IMR-90 (cell line): ENCODE results near the gene GOLGA8O. TPM values are rescaled to one million over a fixed set of nuclear protein-coding genes. Genes with fewer than 3 reads are reported as not detected.
"Not testable (repeated sequence)": the region's sequence is repeated elsewhere in the genome, so short reads cannot be mapped to it uniquely, and the experiment has no call there.

ENCODE experiments used
- ATAC-seq: fragments of 200-7000 bp; cut with Tn5 transposase; 2 replicates; pipeline ENCODE4 v1.9.1; 2020; ENCODE audit warnings: low read depth, mild to moderate bottlenecking, moderate library complexity
- BruUV-seq: library from RNA; stranded (reverse); fragments of 400-500 nt; replicated peaks from 2 replicates; lab custom pipeline; 2021; lab: Mats Ljungman, UMichigan
- CTCF ChIA-PET: fragments of 300-600 bp; formaldehyde crosslinking; extraction: SDS; loops from one replicate; lab custom pipeline; 2021; ENCODE audit warnings: antibody characterized with exemption; lab: Yijun Ruan, JAX
- POLR2A ChIA-PET: fragments of 300-600 bp; sonication (Branson Sonifier 250); formaldehyde crosslinking; loops from one replicate; lab custom pipeline; 2022; ENCODE audit warnings: antibody characterized with exemption; ENCODE audit not compliant: unreplicated experiment; lab: Charles Lee
- DNase-seq: peaks from one replicate; pipeline ENCODE4 v3.0.0; 2013
- H2AFZ ChIP-seq: replicated peaks from 2 replicates; pipeline ENCODE3; 2013; ENCODE audit warnings: low read length, mild to moderate bottlenecking; ENCODE audit not compliant: poor library complexity
- H2AK5ac ChIP-seq: 2 replicates; pipeline ENCODE4 v1.6.1; 2013; ENCODE audit warnings: low read depth, low read length, inconsistent platforms
- H2AK9ac ChIP-seq: replicated peaks from 2 replicates; pipeline ENCODE3; 2013; ENCODE audit warnings: mild to moderate bottlenecking, low read depth, low read length, moderate library complexity; ENCODE audit not compliant: poor library complexity
- H2BK120ac ChIP-seq: 2 replicates; pipeline ENCODE4 v1.6.1; 2013; ENCODE audit warnings: low read depth, low read length, inconsistent platforms
- H2BK15ac ChIP-seq: 3 replicates; pipeline ENCODE4 v1.6.1; 2013; ENCODE audit warnings: low read depth, low read length, inconsistent platforms
- H2BK20ac ChIP-seq: 2 replicates; pipeline ENCODE4 v1.6.1; 2013; ENCODE audit warnings: low read depth, mild to moderate bottlenecking, inconsistent platforms, low read length, moderate library complexity
- H2BK5ac ChIP-seq: 2 replicates; pipeline ENCODE4 v1.6.1; 2013; ENCODE audit warnings: mild to moderate bottlenecking, low read depth, low read length, inconsistent platforms; ENCODE audit not compliant: poor library complexity, severe bottlenecking
- H3K14ac ChIP-seq: replicated peaks from 2 replicates; pipeline ENCODE4 v1.6.1; 2013; ENCODE audit warnings: low read depth, low read length, inconsistent platforms
- H3K18ac ChIP-seq: 2 replicates; pipeline ENCODE4 v1.6.1; 2013; ENCODE audit warnings: low read depth, low read length, control low read depth
- H3K23ac ChIP-seq: 2 replicates; pipeline ENCODE4 v1.6.1; 2013; ENCODE audit warnings: low read depth, low read length, inconsistent platforms
- H3K27ac ChIP-seq: 2 replicates; pipeline ENCODE4 v1.5.1; 2013; ENCODE audit warnings: mild to moderate bottlenecking, control low read depth, low read length; ENCODE audit not compliant: insufficient read depth
- H3K27me3 ChIP-seq: 2 replicates; pipeline ENCODE4 v1.6.1; 2013; ENCODE audit warnings: low read length; ENCODE audit not compliant: control insufficient read depth, insufficient read depth
- H3K36me3 ChIP-seq: 2 replicates; pipeline ENCODE4 v1.6.1; 2013; ENCODE audit warnings: low read length, mixed read lengths; ENCODE audit not compliant: control insufficient read depth, insufficient read depth
- H3K4ac ChIP-seq: 2 replicates; pipeline ENCODE4 v1.6.1; 2013; ENCODE audit warnings: low read depth, low read length, inconsistent platforms
- H3K4me1 ChIP-seq: 2 replicates; pipeline ENCODE4 v1.6.1; 2013; ENCODE audit warnings: low read length, mixed read lengths; ENCODE audit not compliant: control insufficient read depth, insufficient read depth
- H3K4me2 ChIP-seq: 2 replicates; pipeline ENCODE4 v1.6.1; 2013; ENCODE audit warnings: low read depth, mild to moderate bottlenecking, control low read depth, low read length, moderate library complexity
- H3K4me3 ChIP-seq: 2 replicates; pipeline ENCODE4 v1.5.1; 2013; ENCODE audit warnings: low read depth, mild to moderate bottlenecking, control low read depth, low read length, moderate library complexity; ENCODE audit not compliant: insufficient read depth
- H3K56ac ChIP-seq: 2 replicates; pipeline ENCODE4 v1.6.1; 2013; ENCODE audit warnings: low read length, inconsistent platforms; ENCODE audit not compliant: insufficient read depth; ENCODE audit errors: extremely low read depth
- H3K79me1 ChIP-seq, 2 experiments: 2 replicates each; pipeline ENCODE4 v1.6.1; 2013; ENCODE audit warnings: low read length in 2 of 2, inconsistent platforms in 1 of 2, low read depth in 1 of 2
- H3K9ac ChIP-seq: 2 replicates; pipeline ENCODE4 v1.6.1; 2013; ENCODE audit warnings: low read depth, low read length, control low read depth
- H3K9me1 ChIP-seq: 2 replicates; pipeline ENCODE4 v1.6.1; 2013; ENCODE audit warnings: low read length, inconsistent platforms; ENCODE audit not compliant: insufficient read depth
- H3K9me3 ChIP-seq: 2 replicates; pipeline ENCODE4 v1.6.1; 2013; ENCODE audit warnings: low read length; ENCODE audit not compliant: control insufficient read depth, insufficient read depth
- H4K20me1 ChIP-seq: 2 replicates; pipeline ENCODE4 v1.6.1; 2013; ENCODE audit warnings: low read length, inconsistent platforms; ENCODE audit not compliant: insufficient read depth
- H4K5ac ChIP-seq: 2 replicates; pipeline ENCODE4 v1.6.1; 2013; ENCODE audit warnings: mild to moderate bottlenecking, low read depth, low read length, control low read depth
- H4K8ac ChIP-seq, 2 experiments: 2 replicates each; pipeline ENCODE4 v1.6.1; 2013; ENCODE audit warnings: low read depth in 2 of 2, low read length in 2 of 2, control low read depth in 1 of 2, inconsistent platforms in 1 of 2
- H4K91ac ChIP-seq: 2 replicates; pipeline ENCODE4 v1.6.1; 2013; ENCODE audit warnings: low read depth, low read length, inconsistent platforms; ENCODE audit not compliant: insufficient read depth
- WGBS, 2 experiments: methylation state at CpG; one replicate each; pipeline versions ENCODE4 v1.1.5 to v1.1.7; 2013; ENCODE audit warnings: missing lambda C conversion rate in 2 of 2; ENCODE audit not compliant: insufficient read length in 1 of 2; ENCODE audit errors: extremely low coverage in 2 of 2; 5-methylcytosine and 5-hydroxymethylcytosine counted together
- dilution Hi-C: fragments of 300-500 bp; cut with HindIII; formaldehyde crosslinking; loops from one replicate; pipeline ENCODE4 v1.14.3; 2018; ENCODE audit warnings: low sequenced_read_pairs; ENCODE audit not compliant: unreplicated experiment
- in situ Hi-C: fragments of 300-500 bp; cut with MboI; formaldehyde crosslinking; loops from 3 replicates; pipeline ENCODE4 v1.14.3; 2019; ENCODE audit warnings: low sequenced_read_pairs, inconsistent platforms, mixed read lengths
- intact Hi-C: fragments of 100-400 bp; cut with micrococcal nuclease; formaldehyde crosslinking; loops from 2 replicates; pipeline ENCODE4 v1.10.0; 2022
- microRNA-seq, 2 experiments: library from miRNA; stranded (forward) in 1 of 2; unstranded in 1 of 2; fragments of 10-50 nt in 1 of 2; fragments of <30 nt in 1 of 2; gene quantifications in 1 of 2; microRNA quantifications in 1 of 2; one replicate each; pipeline versions ENCODE3 to v1.1.0; 2013 to 2020; ENCODE audit not compliant: insufficient read depth in 1 of 2, insufficient read length in 1 of 2, unreplicated experiment in 1 of 2
- polyA plus RNA-seq, 3 experiments: library from polyadenylated mRNA; depleted of rRNA; stranded (reverse); fragments of >200 nt; gene quantifications; 2 replicates each; pipeline ENCODE4 v1.2.3, GENCODE V29; 2012; ENCODE audit warnings: low replicate concordance in 1 of 3
- small RNA-seq, 5 experiments: library from RNA; depleted of rRNA; stranded (forward); fragments of <200 nt; gene quantifications; one replicate each; pipeline ENCODE3, GENCODE V24; 2012
- total RNA-seq: library from RNA; depleted of rRNA; stranded (reverse); fragments of >200 nt; gene quantifications from 2 replicates; pipeline ENCODE4 v1.2.3, GENCODE V29; 2012; rRNA removed

The GOLGA8O gene
- total and polyA plus RNA-seq, 2 of the 4 experiments (the other 2 are of a cell fraction), result 0.36 to 0.65 TPM

GRCh38 chr15:32396522-32396921 is 58.9 kb downstream of the GOLGA8O start:
- CTCF ChIA-PET, POLR2A ChIA-PET, H3K4me3 ChIP-seq, dilution Hi-C loops, H3K36me3 ChIP-seq, H4K91ac ChIP-seq, H3K4ac ChIP-seq, H2BK20ac ChIP-seq, H2AK9ac ChIP-seq, H2AK5ac ChIP-seq, H2BK15ac ChIP-seq, intact Hi-C loops, H3K4me2 ChIP-seq, H4K5ac ChIP-seq, H3K14ac ChIP-seq, H3K18ac ChIP-seq, H2BK120ac ChIP-seq, H3K27me3 ChIP-seq, in situ Hi-C loops, H3K9ac ChIP-seq, H3K56ac ChIP-seq, H2AFZ ChIP-seq, H2BK5ac ChIP-seq, H3K23ac ChIP-seq, H4K8ac ChIP-seq, H3K27ac ChIP-seq, H4K20me1 ChIP-seq, DNase-seq, H3K9me1 ChIP-seq, BruUV-seq, H3K79me1 ChIP-seq, H3K9me3 ChIP-seq, H3K4me1 ChIP-seq, ATAC-seq: not testable (repeated sequence)
- WGBS, 2 experiments, result no CpG with 5 or more reads among the region's 8 CpGs

Small RNAs within 50 kb of the gene (microRNA-seq; reads per million reads assigned to microRNA genes)
- gene AC135983.5 (ENCODE audit: insufficient read depth, insufficient read length) (not detected), gene RF00096 (ENCODE audit: insufficient read depth, insufficient read length) (not detected), gene RN7SL539P (ENCODE audit: insufficient read depth, insufficient read length) (not detected)

Small RNAs within 50 kb of the gene (small RNA-seq; reads per million reads assigned to genes)
- gene AC135983.5 (0 reads per million in 5 experiments), gene RF00096 (0 to 0.15 (median 0) reads per million in 5 experiments), gene RN7SL539P (0 reads per million in 5 experiments)

Other genes starting within 250 kb of the GOLGA8O start
- not detected in 2 replicates for gene GOLGA8K, start 52.3 kb downstream of the GOLGA8O start, total RNA-seq
- not detected in 2 replicates for gene GOLGA8K, start 52.3 kb downstream of the GOLGA8O start, polyA plus RNA-seq (2012; rRNA removed)
- 0.72 and 0.83 TPM in 2 replicates for gene GOLGA8N, start 137.8 kb upstream of the GOLGA8O start, total RNA-seq
- 1.2 and 1.8 TPM in 2 replicates for gene GOLGA8N, start 137.8 kb upstream of the GOLGA8O start, polyA plus RNA-seq (2012; rRNA removed)
- gene ARHGAP11A, start 159.9 kb upstream of the GOLGA8O start, total RNA-seq, result 28.6 and 29.0 TPM in 2 replicates
- gene ARHGAP11A, start 159.9 kb upstream of the GOLGA8O start, polyA plus RNA-seq (2012; rRNA removed), result 8.5 and 9.9 TPM in 2 replicates
- gene SCG5, start 186.1 kb upstream of the GOLGA8O start, total RNA-seq, result 7.9 and 8.3 TPM in 2 replicates
- gene SCG5, start 186.1 kb upstream of the GOLGA8O start, polyA plus RNA-seq (2012; rRNA removed), result 15.6 and 16.8 TPM in 2 replicates